T-helper 9 cell (primary cell): Measurements from ENCODE around the gene PCDH12.
"Not testable (repeated sequence)": the region's sequence is repeated elsewhere in the genome, so short reads cannot be mapped to it uniquely, and the experiment has no call there.

Experiments used
- DNase-seq: peaks from one replicate; pipeline ENCODE4 v3.0.0-alpha.2; 2020

PCDH12 gene

DNA sequence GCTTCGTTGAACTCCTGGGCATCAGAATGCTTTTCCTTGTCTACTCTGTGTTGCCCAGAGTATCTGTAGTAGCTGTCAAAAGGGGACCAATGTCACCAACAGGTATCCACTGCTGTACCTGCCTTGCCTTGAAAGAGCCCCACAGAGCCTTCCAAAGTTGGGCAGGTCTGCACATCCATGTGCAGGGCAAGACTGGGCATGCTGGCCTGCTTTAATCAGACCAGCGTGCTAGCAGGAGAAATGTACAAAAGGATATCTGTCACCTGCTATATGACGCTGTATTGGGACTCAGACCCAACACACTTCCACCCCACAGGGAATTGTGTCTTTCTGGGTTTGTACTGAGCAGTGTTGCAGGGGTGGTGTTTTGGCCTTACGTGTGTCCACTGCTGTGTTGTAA lies 22.5 kb downstream of the PCDH12 start:
- DNase-seq = no peak

DNA sequence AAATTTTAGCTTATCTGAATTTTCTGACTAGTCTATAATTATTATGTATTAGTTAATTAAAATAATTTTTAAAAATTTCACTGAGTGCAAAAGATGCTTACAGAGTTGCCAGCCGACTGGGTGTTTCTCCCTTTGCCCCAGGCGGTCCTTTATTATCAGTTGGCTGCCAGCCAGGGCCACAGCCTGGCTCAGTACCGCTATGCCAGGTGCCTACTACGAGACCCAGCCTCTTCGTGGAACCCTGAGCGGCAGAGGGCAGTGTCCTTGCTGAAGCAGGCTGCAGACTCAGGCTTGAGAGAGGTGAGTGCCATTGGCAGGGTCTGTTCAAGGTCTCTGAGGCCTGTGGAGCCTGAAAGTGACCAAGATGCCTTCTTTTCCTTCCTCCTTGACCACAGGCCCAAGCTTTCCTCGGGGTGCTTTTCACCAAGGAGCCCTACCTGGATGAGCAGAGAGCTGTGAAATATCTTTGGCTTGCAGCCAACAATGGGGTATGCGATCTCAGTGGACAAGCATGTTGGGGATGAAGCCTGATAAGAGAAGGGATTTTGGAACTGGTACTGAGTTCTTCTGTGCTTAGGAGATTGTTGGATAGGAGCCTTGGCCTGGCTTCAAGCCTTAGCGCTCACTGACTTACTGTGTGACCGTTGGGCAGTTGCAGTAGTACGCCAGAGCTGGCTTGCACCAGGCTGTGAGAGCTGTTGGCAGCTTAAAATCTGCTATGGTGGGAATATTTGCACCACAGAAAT lies 23.7 kb downstream of the PCDH12 start:
- no peak for DNase-seq

DNA sequence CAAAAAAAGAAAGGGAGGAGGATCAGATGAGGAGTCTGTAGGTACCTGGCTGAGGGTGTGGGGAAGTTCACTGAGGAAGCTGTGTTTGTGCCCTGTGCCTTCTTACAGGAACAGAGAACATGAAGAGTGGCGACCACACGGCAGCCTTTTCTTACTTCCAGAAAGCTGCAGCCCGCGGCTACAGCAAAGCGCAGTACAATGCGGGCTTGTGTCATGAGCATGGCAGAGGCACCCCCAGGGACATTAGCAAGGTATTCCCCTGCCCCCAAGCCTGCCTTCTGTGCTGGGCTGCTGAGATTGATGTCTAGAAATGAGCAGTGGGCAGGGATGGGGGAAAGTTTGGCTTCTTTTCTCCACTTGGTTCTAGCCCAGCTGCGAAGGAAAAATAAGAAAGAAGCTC lies 24.9 kb downstream of the PCDH12 start:
- DNase-seq = no peak

DNA sequence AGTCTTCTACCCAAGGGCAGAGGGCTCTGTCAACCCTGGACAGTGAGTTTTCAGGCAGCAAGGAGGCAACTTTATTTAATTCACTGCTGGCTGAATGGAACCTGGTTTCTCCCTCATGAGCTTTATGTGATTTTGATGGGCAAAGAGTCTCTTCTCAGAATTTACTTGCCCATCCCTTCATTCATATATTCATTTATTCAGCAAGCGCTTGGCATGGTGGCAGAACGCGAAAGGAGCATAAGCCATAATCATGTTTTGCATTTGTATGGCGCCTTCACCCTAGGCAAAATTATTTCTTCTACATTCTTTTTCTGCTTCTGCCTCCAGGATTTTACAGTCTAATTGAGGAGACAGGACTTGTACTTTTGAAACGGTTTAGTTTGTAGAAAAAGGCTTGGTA lies 26.3 kb downstream of the PCDH12 start:
- no peak for DNase-seq

DNA sequence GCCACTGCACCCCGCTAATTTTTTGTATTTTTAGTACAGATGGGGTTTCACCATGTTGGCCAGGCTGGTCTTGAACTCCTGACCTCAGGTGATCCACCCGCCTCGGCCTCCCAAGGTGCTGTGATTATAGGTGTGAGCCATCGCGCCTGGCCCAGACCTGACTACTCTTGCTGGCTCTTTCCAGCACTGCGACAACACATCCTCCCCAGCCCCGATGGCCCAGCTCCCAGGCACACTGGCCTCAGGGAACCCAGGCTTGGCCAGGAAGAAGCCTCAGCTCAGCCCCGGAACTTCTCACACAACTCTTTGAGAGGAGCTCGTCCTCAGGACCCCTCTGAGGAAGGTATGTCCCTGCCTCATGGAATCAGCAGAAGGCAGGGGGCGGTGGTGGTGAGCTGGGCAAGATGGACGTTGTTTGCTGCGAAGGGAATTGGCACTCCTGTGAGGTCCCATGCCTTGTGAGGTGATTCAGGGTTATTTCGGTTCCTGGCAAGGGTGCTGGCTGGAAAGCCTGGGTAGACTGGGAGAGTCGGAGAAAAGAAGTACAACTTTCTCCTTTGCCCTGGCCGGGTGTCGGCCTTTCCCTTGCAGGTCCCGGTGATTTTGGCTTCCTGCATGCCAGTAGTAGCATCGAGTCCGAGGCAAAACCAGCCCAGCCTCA lies 28.5 kb downstream of the PCDH12 start:
- DNase-seq = no peak

DNA sequence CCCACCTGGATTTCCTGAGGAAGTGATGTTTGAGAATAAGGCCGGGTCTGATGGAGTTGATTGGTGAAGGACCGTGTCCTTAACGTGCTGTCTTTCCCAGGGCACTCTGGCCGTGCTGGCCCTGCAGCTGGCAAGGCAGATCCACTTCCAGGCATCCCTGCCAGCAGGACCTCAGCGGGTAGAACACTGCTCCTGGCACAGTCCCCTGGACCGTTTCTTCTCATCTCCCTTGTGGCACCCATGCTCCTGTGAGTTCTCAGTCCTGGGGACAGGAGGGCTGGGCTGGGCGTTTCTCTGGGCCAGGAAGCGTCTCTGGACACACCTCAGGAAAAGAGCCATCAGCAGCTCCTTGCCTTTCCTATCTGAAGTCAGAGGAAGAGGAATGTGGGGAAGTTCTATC lies 30.0 kb downstream of the PCDH12 start:
- DNase-seq = no peak

DNA sequence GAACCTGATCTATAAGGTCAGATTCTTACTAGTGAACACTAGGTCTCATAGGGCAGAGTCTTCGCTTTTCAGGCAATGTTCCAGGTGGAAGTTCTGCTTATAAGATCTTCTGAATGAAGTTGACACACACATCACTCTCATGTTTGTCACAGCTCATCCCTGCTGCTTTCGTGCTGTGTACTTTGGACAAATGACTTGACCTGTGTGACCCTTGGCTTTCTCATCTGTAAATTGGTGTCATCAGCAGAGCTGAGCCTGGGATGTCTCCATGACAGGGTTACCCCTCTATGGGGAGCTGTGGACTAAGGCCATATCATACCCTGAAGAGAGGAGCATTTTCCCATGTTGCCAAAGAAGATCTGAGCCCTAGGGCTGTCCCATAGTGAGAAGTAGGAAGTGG lies 31.6 kb downstream of the PCDH12 start:
- no peak for DNase-seq

DNA sequence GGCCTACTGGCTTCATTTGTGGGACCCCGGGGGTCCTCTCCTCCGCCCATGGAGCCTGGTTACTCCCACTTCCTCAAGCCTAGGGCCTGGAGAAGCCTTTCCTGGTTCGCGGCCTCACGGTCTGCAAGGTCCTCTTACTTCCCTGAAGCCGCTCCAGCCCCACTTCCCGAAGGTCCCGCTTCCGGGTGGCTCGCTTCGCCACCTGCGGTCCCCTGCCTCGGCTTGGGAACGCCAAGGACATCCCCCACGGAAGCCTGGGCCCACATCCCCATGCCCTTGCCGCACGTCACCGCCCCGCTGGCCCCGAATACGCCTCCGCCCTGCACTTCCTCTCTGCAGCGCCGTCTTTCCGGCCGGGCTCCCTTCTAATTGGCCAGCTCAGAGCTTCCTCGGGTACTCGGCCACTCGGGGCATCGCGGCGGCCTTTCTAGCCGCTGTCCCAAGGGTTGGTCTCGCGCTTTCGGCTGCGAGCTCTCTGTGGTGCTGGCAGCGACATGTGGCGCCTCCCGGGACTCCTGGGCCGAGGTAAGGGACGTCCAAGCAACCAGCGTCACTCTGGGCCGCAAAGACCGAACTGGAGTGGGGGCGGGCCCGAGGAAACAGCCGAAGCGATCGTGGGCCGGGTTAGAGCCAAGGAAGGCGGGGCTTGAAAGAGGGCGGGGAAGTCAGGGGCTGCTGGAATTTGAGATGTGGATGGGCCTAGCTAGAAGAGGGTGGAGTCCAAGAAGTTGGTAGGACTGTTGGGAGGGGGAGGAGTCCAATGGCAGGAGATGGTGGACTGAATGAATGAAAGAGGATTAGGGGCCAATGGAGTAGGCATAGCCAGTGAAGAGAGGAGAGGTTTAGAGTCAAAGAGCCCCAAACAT lies 34.3 kb downstream of the PCDH12 start, which contains the start of gene DELE1:
DELE1 (plus strand) TSS at position 424 of the 866 bp plus-strand sequence; CDS start at position 495, 71 bp downstream.
- DNase-seq = peak; percentile 81

DNA sequence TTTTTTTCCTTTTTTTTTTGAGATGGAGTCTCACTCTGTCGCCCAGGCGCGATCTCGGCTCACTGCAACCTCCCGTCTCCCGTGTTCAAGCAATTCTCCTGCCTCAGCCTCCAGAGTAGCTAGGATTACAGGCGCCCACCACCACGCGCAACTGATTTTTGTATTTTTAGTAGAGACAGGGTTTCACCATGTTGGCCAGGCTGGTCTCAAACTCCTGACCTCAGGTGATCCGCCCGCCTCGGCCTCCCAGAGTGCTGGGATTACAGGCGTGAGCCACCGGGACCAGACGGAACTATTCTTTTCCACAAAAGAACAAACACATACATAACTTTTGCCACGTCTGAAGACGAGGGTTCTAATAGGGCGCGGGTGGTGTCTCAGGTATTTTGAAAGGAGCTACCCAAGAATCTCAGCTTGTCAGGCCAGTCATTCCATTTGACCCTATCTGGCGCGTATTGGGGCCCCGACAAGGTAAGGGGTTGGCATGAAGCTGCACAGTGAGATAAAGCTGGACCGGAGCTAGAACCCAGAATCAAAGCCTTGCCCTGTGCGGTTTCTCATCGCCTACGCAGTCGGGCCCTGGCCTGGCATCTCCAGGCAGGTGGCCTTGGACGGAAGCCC lies 35.1 kb downstream of the PCDH12 start:
- DNase-seq = not testable (repeated sequence)

DNA sequence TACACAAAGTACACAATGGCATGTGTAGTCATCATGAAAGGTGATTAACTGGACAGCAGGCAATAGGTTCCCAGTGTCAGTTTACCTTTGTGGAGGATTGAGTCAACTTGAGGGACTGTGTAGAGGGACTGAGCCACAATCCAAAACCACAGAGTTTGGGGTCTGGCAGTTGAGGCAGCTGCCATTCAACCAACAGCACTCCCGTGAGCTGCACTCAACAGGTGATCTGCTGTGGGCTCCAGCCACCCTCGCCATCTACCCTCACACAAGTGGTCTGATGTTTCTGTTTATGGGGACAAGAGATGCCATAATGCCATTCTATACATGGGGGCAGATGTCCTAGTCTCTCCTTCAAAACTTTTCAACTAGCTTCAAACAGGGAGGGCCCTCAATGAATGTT lies 37.2 kb downstream of the PCDH12 start:
- DNase-seq = no peak

DNA sequence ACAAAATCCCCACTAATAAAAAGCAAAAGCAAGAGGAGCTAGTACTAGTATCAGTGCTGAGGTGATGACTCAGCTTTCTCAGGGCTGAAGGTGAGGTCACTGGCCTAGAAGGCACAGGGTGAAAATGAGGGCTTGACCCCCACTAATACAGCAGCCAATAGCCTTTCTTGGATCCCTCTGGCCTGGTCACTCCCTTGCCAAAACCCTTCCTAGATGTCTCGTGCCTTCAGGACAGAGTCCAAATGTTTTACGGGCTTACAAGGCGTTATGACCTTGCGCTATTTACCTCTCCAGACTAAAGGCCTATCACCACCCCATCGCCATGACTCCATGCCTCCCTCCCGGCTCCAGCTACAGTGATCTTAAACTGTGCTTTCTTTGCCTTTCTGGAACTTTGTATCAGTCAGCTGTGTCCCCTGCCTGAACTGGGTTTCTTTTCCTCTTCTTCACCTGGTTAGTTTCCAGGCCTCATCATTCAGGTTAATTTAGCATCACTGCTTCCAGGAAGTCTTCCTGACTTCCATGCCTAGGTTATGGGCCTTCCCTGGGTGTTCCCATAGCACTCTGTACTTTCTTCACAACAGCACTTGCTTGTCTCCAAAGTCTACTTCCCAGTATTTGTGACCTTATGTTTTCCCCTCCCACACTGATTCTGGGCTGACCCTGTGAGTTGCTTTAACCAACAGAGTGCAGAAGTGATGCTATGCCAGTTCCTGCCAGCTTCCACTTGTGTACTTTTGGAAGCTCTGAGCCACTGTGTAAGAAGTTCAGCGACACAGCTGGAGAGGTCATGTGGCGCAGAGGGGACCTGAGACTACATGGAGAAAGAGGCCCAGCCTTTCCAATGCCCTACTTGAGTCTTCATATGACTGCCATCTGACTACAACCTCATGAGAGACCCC lies 38.5 kb downstream of the PCDH12 start:
- no peak for DNase-seq

DNA sequence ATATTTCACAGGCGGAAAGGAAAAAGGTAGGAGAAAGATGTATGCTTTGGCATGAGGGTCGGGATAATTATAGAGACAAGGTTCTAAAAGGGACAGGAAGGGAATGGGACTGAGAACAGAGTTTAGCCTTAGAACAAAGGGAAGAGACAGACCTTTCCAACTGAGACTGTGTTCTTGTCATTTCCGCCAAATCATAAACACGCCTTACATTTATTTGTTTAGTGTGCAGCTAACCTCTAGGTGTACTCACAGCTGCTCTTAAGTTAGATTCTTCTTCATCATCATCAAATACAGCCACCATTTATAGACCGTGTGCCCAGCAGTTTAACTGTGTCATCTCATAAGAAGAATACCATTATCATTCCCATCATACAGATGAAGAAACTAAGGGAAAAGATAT lies 40.2 kb downstream of the PCDH12 start:
- no peak for DNase-seq

DNA sequence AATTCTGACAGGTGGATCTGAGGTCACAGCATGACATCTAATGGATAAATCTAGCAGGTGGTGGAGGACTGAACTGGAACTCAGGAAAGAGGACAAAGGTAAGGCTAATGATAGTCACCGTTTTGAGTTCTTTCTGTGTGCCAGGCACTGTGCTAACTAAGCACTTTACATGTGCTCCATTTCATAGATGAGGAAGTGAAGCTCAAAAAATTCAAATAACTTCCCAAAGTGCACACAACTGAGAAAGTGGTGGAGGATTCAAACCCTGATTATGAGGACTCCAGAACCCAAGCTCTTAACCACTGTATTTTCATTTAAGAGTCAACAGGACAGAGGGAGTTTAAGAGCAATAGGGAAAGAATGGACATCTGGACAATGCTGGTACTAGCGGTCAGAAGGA lies 41.5 kb downstream of the PCDH12 start:
- DNase-seq = no peak

DNA sequence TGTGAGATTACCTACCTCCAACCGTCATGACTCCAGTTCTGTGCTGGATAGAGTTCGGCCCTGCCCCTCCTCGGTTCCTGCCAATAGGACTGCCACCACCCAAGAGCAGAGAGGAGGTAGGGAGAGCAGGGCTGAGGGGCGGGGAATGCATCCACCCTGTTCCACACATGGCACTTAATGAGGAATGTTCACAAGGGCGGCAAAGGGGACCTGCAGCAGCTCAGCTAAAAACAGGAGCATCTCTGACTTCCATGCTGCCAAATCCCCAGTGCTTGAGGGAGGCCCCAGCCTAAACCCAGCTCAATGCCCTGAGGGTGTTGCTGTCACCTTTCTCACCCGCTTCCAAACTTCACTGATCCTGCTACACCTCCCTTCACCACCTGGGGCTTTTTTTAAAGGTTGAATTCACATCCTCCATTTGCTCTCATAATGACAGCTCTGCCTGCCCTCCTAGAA lies 42.1 kb downstream of the PCDH12 start:
- no peak for DNase-seq

DNA sequence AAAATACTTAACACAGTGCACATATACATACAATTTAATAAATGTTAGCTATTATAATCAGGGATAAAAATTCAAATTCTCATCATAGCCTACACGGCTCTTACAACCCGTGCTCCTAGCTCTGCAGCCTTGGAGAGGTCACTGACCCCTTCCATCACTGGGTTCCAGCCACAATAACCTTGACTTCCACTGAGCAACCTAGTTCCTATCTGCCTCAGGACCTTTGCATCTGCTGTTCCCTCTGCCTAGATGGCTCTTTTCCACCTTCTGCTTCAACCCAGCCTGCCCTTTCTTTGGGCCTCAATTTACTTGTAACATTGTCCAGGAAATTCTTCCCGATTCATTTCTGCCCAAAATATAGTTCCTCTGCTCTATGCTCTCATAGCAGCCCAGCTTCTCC lies 43.2 kb downstream of the PCDH12 start:
- no peak for DNase-seq

DNA sequence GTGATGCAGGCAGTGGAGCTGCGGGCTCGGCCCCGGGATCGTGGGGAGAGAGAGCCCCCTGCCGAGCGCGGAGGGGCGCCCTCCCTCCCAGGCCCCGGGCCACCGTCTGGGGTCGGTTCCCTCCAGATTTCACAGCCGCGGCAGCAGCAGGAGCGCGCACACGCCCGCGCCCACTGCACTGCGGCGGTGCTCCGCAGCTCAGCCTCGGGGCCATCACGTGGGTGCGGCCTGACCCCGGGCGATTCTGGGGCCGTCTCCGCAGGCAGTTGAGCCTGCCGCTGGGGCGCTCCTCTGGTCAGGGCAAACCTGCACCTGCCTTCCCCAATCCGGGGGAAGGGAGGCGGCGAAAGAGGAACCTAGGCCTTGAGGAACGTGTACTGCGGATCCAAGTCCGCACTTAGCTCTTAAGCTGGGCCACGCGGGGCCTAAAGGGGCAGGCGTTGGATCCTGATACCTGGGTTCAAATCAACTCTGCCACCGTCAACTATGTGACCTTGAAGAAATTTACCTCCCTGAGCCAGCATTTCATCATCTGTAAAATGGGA lies 43.7 kb downstream of the PCDH12 start:
- DNase-seq = no peak

DNA sequence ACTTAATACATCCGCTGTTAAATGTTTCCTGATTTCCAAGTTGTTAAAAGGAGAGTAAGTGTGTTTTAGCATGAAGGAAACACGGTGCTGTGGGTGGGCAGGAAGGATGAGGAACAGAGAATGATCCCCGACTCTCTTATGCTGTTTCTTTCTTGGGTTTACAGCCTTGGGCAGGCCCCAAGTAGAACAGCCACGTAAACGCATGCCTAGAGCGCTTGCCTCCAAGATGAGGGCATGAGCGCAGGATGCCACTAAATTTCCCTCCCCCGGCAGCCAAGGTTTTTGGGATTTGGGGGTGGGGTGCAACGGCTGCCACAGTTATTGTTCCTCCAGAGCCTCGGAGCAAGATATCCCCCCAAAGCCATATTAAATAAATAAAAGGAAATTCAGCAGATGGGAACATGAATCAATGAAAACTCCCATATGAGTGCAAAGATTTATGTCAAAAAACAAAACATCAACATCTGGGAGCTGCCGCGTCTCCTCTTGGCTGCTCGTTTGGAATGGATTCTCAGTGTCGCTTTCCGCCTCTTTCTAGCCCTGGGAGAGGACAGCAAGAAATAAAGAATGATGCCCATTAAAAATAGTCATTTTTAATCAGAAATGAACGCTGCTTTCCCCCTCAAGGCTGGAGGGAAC lies 44.3 kb downstream of the PCDH12 start:
- no peak for DNase-seq

DNA sequence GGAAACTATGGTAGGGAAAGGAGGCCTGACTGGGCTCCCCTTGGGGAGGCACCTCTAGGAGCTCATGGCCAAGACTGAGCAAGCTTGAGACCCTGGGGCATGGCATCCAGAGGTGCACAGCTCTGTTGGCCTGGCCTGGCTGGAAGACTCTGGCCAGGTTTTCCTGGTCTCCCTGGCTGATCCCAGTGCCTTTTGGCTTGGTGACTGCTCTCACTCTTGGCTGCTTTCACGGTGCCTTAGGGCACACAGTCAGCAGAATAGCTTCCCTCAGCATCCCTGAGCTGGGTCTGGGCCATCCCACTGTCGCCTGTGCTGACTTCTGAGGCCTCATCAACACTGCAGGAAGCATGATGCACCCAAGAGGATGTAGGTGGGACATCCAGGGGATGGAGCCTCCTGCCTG lies 47.7 kb downstream of the PCDH12 start:
- no peak for DNase-seq

DNA sequence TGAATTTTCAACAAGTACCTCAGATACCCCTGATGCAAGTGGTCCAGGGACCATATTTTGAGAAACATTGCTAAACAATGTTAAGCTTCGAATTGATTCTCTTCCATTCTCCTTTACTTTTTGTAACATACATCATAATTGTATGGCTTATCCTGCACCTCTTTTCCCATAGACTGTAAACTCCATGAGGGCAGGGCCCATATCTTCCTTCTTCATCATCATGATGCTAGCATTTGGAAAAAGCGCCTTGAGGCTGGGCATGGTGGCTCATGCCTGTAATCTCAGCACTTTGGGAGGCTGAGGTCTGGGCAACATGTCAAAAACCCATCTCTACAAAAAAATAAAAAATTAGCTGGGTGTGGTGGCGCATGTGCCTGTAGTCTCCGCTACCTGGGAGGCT lies 48.8 kb downstream of the PCDH12 start:
- DNase-seq = no peak

DNA sequence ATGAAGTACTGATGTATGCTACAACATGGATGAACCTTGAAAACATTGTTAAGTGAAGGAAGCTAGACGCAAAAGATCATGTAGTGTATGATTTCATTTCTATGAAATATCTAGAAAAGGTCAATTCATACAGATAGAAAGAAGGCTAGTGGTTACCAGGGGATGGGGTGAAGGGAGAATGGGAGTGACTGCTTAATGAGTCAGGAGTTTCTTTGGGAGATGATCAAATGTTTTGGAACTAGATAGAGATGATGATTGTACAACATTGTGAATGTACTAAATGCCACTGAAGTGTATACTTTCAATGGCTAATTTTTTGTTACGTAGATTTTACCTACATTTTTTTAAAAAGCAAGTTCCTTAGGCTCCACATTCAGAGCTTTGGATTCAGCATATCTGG lies 49.2 kb downstream of the PCDH12 start:
- DNase-seq = no peak

DNA sequence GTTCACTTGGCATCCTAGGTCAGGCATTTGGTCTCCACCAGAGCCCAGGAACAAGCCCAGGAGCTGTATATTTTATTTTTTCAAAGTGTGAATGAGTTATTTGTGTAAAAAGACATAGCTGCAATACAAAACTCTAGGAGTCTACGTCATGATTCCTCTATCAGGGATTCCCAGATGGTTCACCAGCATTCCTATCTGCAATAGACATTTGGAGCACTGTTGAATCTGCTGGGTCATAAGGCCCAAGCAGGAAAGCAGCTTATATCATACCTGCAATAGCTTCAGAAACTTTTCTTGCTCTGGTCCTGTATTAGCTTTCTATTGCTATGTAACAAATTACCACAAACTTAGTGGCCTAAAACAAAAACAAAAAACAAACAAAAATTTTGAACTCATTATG lies 51.0 kb downstream of the PCDH12 start:
- no peak for DNase-seq
